Measurements from ENCODE around the gene ATP2B2.

DNA sequence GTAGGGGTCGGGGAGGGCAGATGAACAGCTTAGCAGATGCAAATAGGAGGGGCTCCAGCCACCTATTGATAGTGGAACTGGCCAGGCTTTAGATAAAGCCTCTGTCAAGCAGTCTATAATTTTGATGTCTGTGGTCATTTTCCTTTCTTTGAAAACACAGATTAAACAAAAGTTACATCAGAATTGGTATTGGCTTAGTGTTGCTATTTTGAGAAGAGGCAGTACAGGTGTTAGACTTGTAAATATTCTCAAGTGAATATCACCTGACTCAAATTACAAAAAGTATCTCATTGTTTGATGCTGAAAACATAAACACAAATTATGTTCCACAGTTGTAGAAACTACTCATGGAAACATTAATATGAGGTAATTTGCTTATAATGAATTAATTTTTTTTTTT, 230.8 kb downstream of the ATP2B2 start:
- TF ChIP-seq, protein P1, sequence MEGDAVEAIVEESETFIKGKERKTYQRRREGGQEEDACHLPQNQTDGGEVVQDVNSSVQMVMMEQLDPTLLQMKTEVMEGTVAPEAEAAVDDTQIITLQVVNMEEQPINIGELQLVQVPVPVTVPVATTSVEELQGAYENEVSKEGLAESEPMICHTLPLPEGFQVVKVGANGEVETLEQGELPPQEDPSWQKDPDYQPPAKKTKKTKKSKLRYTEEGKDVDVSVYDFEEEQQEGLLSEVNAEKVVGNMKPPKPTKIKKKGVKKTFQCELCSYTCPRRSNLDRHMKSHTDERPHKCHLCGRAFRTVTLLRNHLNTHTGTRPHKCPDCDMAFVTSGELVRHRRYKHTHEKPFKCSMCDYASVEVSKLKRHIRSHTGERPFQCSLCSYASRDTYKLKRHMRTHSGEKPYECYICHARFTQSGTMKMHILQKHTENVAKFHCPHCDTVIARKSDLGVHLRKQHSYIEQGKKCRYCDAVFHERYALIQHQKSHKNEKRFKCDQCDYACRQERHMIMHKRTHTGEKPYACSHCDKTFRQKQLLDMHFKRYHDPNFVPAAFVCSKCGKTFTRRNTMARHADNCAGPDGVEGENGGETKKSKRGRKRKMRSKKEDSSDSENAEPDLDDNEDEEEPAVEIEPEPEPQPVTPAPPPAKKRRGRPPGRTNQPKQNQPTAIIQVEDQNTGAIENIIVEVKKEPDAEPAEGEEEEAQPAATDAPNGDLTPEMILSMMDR (IDR thresholded peaks at IDR 0.05), result no peak
- TF ChIP-seq POLR2AphosphoS5 (IDR thresholded peaks at IDR 0.05) (no peak), POLR2A (IDR thresholded peaks at IDR 0.05) (no peak)
